Osteoblast (primary cell): ENCODE measurements around the gene LRP5. TPM values are rescaled to one million over a fixed set of nuclear protein-coding genes. Genes with fewer than 3 reads are reported as not detected.
A peak's percentile ranks its signal among the peaks of the same experiment; 100 is the strongest.

Experiments
- DNase-seq: peaks from one replicate; pipeline ENCODE4 v3.0.0; 2011; ENCODE audit warnings: low spot score, mixed read lengths; ENCODE audit not compliant: insufficient read length; ENCODE audit errors: missing footprints
- H2AFZ ChIP-seq: 2 replicates; pipeline ENCODE4 v1.6.0; 2011; ENCODE audit warnings: mild to moderate bottlenecking, low read length
- H3K27ac ChIP-seq: 2 replicates; pipeline ENCODE4 v1.5.1; 2011; ENCODE audit warnings: mild to moderate bottlenecking, low read depth, low read length, moderate library complexity
- H3K27me3 ChIP-seq: 2 replicates; pipeline ENCODE4 v1.6.0; 2012; ENCODE audit warnings: mild to moderate bottlenecking, control low read depth, inconsistent platforms, low read length, moderate library complexity; ENCODE audit not compliant: insufficient read depth
- H3K36me3 ChIP-seq: 2 replicates; pipeline ENCODE4 v1.5.1; 2011; ENCODE audit warnings: mild to moderate bottlenecking, low read length, control low read depth, moderate library complexity; ENCODE audit not compliant: insufficient read depth
- H3K4me1 ChIP-seq: 2 replicates; pipeline ENCODE4 v1.5.1; 2011; ENCODE audit warnings: mild to moderate bottlenecking, low read length, control low read depth, moderate library complexity; ENCODE audit not compliant: insufficient read depth
- H3K4me2 ChIP-seq: 2 replicates; pipeline ENCODE4 v1.6.0; 2011; ENCODE audit warnings: mild to moderate bottlenecking, low read length; ENCODE audit not compliant: insufficient read depth
- H3K4me3 ChIP-seq: fragments of 200-600 bp; sonication (generic); 3 replicates; pipeline ENCODE4 v1.5.1; 2012; ENCODE audit warnings: mild to moderate bottlenecking, low read length, inconsistent platforms; ENCODE audit not compliant: insufficient read depth
- H3K79me2 ChIP-seq: 2 replicates; pipeline ENCODE4 v1.6.0; 2012; ENCODE audit warnings: mild to moderate bottlenecking, low read length, control low read depth, inconsistent platforms; ENCODE audit not compliant: insufficient read depth
- H3K9me3 ChIP-seq: 2 replicates; pipeline ENCODE4 v1.5.1; 2011; ENCODE audit warnings: low read depth, low read length, control low read depth
- H4K20me1 ChIP-seq: 2 replicates; pipeline ENCODE4 v1.6.0; 2012; ENCODE audit warnings: mild to moderate bottlenecking, low read length, control low read depth; ENCODE audit not compliant: insufficient read depth
- total RNA-seq: library from RNA; depleted of rRNA; stranded (reverse); fragments of >200 nt; gene quantifications from 2 replicates; pipeline ENCODE4 v1.2.3, GENCODE V29; 2012
- TF ChIP-seq, protein P1 (sequence below): IDR thresholded peaks from 2 replicates; pipeline ENCODE4 v1.5.1; 2011; ENCODE audit warnings: mild to moderate bottlenecking, low read depth, low read length, moderate library complexity; ENCODE audit errors: extremely low read depth

Gene LRP5
- total RNA-seq, 1 donor, result 16.3 TPM

GRCh38 chr11:68382358-68382998 is 70.1 kb downstream of the LRP5 start:
- DNase-seq, result peak; percentile 52
- Histone ChIP-seq H2AFZ (no peak overlapping the region), H3K27ac (peak overlapping the region; percentile 86), H3K4me3 (no peak overlapping the region), H3K79me2 (no peaks in the 10 kb centered on the region), H3K4me2 (no peak overlapping the region), H3K36me3 (no peaks in the 10 kb centered on the region), H3K9me3 (no peaks in the 10 kb centered on the region), H3K4me1 (peaks cover 23% of the 10 kb centered on the region), H3K27me3 (no peaks in the 10 kb centered on the region), H4K20me1 (peaks cover 4% of the 10 kb centered on the region)
- TF ChIP-seq, protein P1, sequence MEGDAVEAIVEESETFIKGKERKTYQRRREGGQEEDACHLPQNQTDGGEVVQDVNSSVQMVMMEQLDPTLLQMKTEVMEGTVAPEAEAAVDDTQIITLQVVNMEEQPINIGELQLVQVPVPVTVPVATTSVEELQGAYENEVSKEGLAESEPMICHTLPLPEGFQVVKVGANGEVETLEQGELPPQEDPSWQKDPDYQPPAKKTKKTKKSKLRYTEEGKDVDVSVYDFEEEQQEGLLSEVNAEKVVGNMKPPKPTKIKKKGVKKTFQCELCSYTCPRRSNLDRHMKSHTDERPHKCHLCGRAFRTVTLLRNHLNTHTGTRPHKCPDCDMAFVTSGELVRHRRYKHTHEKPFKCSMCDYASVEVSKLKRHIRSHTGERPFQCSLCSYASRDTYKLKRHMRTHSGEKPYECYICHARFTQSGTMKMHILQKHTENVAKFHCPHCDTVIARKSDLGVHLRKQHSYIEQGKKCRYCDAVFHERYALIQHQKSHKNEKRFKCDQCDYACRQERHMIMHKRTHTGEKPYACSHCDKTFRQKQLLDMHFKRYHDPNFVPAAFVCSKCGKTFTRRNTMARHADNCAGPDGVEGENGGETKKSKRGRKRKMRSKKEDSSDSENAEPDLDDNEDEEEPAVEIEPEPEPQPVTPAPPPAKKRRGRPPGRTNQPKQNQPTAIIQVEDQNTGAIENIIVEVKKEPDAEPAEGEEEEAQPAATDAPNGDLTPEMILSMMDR, result no peak

DNA sequence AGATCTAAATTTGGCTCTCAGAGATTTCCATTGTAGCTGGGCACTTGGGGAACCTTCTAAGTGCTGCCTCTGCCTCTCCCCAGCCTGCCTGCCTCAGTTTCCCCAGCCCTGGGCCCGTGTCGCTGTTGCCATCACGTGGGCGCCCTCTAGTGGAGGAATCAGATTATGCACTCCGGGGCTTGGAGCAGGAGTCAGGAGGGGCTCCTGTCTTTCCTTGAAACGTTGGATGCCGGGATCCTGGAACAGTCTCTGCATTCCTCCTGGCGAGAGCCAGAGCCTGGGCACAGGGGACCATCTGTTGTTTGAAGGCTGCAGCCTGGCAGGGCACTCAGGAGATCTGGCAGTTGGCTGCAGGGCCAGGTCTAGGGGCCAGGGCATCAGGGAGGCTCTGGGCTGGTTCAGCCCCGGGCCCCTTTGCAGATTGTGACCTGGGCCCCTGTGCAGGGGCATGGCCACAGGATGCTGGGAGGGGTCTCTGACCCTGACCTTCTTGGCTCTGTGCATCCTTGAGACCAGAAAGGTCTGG is 71.6 kb downstream of the LRP5 start:
- TF ChIP-seq, protein P1, result peak; percentile 95
- Histone ChIP-seq H3K4me3 (no peak overlapping the region), H4K20me1 (peaks cover 4% of the 10 kb centered on the region), H3K4me1 (peaks cover 23% of the 10 kb centered on the region), H3K9me3 (no peaks in the 10 kb centered on the region), H2AFZ (no peak overlapping the region), H3K36me3 (no peaks in the 10 kb centered on the region), H3K27ac (no peak overlapping the region), H3K4me2 (no peak overlapping the region), H3K27me3 (no peaks in the 10 kb centered on the region), H3K79me2 (no peaks in the 10 kb centered on the region)
- DNase-seq, result peak; percentile 97

- H3K4me3 ChIP-seq, result no peak overlapping the region
- peaks cover 4% of the 10 kb centered on the region for H4K20me1 ChIP-seq
- H3K4me2 ChIP-seq, result no peak overlapping the region
- H3K27me3 ChIP-seq, result no peaks in the 10 kb centered on the region
- peaks cover 17% of the 10 kb centered on the region for H3K4me1 ChIP-seq
- no peak overlapping the region for H2AFZ ChIP-seq
- no peaks in the 10 kb centered on the region for H3K79me2 ChIP-seq
- no peak overlapping the region for H3K27ac ChIP-seq
- H3K9me3 ChIP-seq, result no peaks in the 10 kb centered on the region
- peak; percentile 58 for DNase-seq
- TF ChIP-seq, protein P1, result no peak
- H3K36me3 ChIP-seq, result no peaks in the 10 kb centered on the region
Observed at GRCh38 chr11:68384530-68385081, 72.2 kb downstream of the LRP5 start.

DNA sequence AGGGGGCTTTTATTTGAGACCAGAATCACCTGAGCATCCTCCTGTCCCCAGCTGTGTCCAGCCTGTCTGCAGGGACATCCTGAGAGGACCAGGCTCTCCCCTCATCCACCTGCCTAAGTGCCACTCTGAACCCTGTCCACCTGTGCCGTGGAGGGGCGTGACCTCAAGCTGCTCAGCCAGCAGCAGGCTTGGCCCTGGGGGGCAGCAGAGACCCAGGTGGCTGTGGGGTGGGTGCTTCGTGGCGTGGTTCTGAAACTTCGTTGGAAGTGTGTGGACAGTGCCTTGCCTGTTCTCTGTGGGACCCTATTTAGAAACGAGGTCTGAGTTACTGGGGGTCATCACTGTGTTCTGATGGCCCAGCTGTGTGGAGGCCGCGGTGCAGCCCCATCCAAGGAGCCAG is 72.7 kb downstream of the LRP5 start:
- Histone ChIP-seq H3K4me3 (no peak overlapping the region), H3K4me1 (peaks cover 12% of the 10 kb centered on the region), H3K9me3 (no peaks in the 10 kb centered on the region), H3K4me2 (no peak overlapping the region), H3K36me3 (peaks cover 4% of the 10 kb centered on the region), H3K27me3 (no peaks in the 10 kb centered on the region), H3K27ac (no peak overlapping the region), H3K79me2 (no peaks in the 10 kb centered on the region), H4K20me1 (peaks cover 4% of the 10 kb centered on the region), H2AFZ (no peak overlapping the region)
- peak; percentile 59 for DNase-seq
- TF ChIP-seq, protein P1, result no peak
